ENCODE results near the gene OR6X1. TPM values are rescaled to one million over a fixed set of nuclear protein-coding genes. Genes with fewer than 3 reads are reported as not detected.
"Not testable (repeated sequence)": the region's sequence is repeated elsewhere in the genome, so short reads cannot be mapped to it uniquely, and the experiment has no call there.

OR6X1 gene
- total RNA-seq, 4 donors from 2014 or later, result not detected

- intact Hi-C loops (cut with DNase I; ENCODE audit: low total_unique reads), result no loop called here
- TF ChIP-seq POLR2A (IDR thresholded peaks at IDR 0.05), result no peak
- TF ChIP-seq, protein P1, sequence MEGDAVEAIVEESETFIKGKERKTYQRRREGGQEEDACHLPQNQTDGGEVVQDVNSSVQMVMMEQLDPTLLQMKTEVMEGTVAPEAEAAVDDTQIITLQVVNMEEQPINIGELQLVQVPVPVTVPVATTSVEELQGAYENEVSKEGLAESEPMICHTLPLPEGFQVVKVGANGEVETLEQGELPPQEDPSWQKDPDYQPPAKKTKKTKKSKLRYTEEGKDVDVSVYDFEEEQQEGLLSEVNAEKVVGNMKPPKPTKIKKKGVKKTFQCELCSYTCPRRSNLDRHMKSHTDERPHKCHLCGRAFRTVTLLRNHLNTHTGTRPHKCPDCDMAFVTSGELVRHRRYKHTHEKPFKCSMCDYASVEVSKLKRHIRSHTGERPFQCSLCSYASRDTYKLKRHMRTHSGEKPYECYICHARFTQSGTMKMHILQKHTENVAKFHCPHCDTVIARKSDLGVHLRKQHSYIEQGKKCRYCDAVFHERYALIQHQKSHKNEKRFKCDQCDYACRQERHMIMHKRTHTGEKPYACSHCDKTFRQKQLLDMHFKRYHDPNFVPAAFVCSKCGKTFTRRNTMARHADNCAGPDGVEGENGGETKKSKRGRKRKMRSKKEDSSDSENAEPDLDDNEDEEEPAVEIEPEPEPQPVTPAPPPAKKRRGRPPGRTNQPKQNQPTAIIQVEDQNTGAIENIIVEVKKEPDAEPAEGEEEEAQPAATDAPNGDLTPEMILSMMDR (IDR thresholded peaks at IDR 0.05), result no peak
- no peak for DNase-seq (ENCODE audit: low spot score in 2 of 2)
- no peak overlapping the region for H3K4me3 ChIP-seq (ENCODE audit: low read depth, poor library complexity, severe bottlenecking)
Measured at GRCh38 chr11:123753110-123753509, 1.2 kb downstream of the OR6X1 start.

DNA sequence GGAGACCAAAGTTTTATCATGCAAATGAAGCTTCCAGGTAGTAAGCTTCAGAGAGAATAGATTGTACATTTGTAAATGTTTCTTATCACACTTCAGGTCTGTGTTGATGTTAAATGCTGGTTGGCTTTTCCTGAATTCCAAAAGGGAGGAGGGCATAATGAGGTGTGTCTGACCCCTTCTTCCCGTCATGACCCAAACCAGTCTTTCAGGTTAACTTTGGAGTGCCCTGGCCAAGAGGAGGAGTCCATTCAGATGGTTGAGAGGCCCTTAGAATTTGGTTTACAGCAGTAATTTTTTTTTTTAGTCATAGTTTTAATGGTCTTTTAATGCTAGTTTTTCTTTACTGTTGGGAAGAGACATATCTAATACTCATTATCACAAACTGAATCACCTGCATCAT lies 2.5 kb downstream of the OR6X1 start:
- no peak for DNase-seq (ENCODE audit: low spot score in 2 of 2)
- TF ChIP-seq, protein P1 (IDR thresholded peaks at IDR 0.05), result no peak
- TF ChIP-seq POLR2A (IDR thresholded peaks at IDR 0.05), result no peak
- 37 to 48% methylated on average over 1 of the region's 1 CpG for WGBS, 2 donors

DNA sequence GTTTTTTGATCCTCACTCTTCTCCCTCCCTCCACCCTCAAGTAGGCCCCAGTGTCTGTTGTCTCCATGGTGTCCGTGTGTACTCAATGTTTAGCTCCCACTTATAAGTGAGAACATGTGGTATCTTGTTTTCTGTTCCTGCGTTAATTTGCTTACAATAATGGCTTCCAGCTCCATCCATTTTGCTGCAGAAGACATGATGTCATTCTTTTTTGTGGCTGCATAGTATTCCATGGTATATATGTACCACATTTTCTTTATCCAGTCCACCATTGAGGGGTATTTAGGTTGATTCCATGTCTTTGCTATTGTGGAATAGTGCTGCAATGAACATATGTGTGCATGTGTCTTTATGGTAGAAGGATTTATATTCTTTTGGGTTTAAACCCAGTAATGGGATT lies 6.0 kb downstream of the OR6X1 start:
- H3K4me3 ChIP-seq (ENCODE audit: low read depth, poor library complexity, severe bottlenecking); intact Hi-C loops (cut with DNase I; ENCODE audit: low total_unique reads); DNase-seq (ENCODE audit: low spot score in 2 of 2): not testable (repeated sequence)
- WGBS, 2 donors, result 85 to 93% methylated on average over 2 of the region's 2 CpGs

More for the DNA sequence above, 2.5 kb downstream of the OR6X1 start:
- H3K4me3 ChIP-seq (ENCODE audit: low read depth, poor library complexity, severe bottlenecking), result no peak overlapping the region
- intact Hi-C loops (cut with DNase I; ENCODE audit: low total_unique reads), result no loop called here

DNA sequence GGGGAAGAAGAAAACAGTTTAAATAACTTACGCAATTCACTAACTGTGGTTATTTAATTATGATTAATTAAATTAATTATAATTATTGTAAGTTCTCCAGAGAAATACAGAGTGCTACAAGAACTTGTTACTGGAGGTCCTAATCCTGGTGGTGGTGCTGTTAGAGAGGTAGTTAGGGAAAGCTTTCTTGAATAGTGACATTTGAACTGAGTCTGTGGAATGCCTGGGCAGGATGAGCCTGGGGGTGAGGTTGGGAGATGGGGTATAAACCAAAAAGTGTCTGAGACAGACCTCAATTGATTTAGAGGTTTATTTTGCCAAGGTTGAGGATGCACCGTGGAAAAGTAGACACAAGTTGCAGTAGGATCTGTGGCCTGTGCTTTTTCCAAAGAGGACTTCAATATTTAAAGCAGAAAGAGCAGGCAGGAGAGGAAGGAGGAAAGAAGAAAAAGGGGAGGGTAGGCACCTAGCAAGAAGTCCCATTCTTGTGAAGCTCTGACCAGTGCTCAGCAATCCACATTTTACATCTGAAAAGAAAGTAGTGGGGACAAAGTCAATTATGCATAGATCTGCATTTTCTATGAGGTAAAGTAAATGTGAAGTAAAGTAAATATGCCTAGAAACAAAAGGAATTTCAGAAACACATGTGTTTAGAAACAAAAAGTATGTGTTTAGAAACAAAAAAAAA lies 8.4 kb downstream of the OR6X1 start:
- intact Hi-C loops (cut with DNase I; ENCODE audit: low total_unique reads), result no loop called here
- H3K4me3 ChIP-seq (ENCODE audit: low read depth, poor library complexity, severe bottlenecking), result no peak overlapping the region
- no peak for DNase-seq (ENCODE audit: low spot score in 2 of 2)
- 60 to 62% methylated on average over 2 of the region's 2 CpGs for WGBS, 2 donors
- TF ChIP-seq POLR2A (IDR thresholded peaks at IDR 0.05), result no peak
- TF ChIP-seq, protein P1 (IDR thresholded peaks at IDR 0.05), result no peak

- DNase-seq (ENCODE audit: low spot score in 2 of 2), result no peak
- TF ChIP-seq, protein P1 (IDR thresholded peaks at IDR 0.05), result no peak
- TF ChIP-seq POLR2A (IDR thresholded peaks at IDR 0.05), result no peak
- H3K4me3 ChIP-seq (ENCODE audit: low read depth, poor library complexity, severe bottlenecking), result no peak overlapping the region
- intact Hi-C loops (cut with DNase I; ENCODE audit: low total_unique reads), result no loop called here
- WGBS, 2 donors, result 52 to 54% methylated on average over 3 of the region's 3 CpGs
Measured at GRCh38 chr11:123742724-123743120, 11.6 kb downstream of the OR6X1 start.

- intact Hi-C loops (cut with DNase I; ENCODE audit: low total_unique reads), result no loop called here
- WGBS, 2 donors, result 29 to 30% methylated on average over 12 of the region's 12 CpGs
- peak overlapping the region; percentile 84 for H3K4me3 ChIP-seq (ENCODE audit: low read depth, poor library complexity, severe bottlenecking)
- no peak for TF ChIP-seq POLR2A (IDR thresholded peaks at IDR 0.05)
- TF ChIP-seq, protein P1 (IDR thresholded peaks at IDR 0.05), result no peak
- DNase-seq (ENCODE audit: low spot score in 2 of 2), result no peak
Measured at GRCh38 chr11:123742031-123742723, 12.1 kb downstream of the OR6X1 start.
